ENCODE data around the gene MUSTN1. TPM values are rescaled to one million over a fixed set of nuclear protein-coding genes. Genes with fewer than 3 reads are reported as not detected.

The MUSTN1 gene
- total and polyA plus RNA-seq, 2 of the 13 experiments (the other 11 are each of a cell fraction or from before 2014, with no cell fraction given), result 0.84 to 1.4 TPM

DNA sequence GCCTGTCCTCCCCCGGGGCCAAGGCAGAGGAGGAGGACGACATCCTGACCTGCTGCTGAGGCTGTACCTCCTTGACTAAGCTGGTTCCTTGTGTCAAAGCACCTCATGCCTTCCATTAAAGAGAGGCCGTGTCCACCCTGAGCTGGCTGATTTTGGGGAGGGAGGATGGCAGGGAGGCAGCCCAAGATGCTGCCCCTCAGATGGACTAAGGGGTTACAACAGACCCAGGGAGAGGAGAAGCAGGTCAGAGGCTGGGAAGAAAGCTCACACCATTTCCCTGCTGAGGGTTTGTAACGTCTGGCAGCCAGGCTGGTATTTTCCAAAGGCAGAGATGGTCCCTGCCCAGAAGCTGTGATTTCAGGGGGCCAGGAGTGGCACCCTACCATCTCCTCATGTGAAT, 42.9 kb downstream of the MUSTN1 start (continued):
- TF ChIP-seq HNRNPL (IDR thresholded peaks at IDR 0.05; ENCODE audit: low read depth, low read length) (no peak), TARDBP (CRISPR knock-in tag; IDR thresholded peaks at IDR 0.05) (no peak), NFIB (CRISPR knock-in tag; IDR thresholded peaks at IDR 0.05; ENCODE audit: borderline replicate concordance) (no peak), ZSCAN12 (CRISPR knock-in tag; IDR thresholded peaks at IDR 0.05) (no peak)
- TF ChIP-seq, protein P1, sequence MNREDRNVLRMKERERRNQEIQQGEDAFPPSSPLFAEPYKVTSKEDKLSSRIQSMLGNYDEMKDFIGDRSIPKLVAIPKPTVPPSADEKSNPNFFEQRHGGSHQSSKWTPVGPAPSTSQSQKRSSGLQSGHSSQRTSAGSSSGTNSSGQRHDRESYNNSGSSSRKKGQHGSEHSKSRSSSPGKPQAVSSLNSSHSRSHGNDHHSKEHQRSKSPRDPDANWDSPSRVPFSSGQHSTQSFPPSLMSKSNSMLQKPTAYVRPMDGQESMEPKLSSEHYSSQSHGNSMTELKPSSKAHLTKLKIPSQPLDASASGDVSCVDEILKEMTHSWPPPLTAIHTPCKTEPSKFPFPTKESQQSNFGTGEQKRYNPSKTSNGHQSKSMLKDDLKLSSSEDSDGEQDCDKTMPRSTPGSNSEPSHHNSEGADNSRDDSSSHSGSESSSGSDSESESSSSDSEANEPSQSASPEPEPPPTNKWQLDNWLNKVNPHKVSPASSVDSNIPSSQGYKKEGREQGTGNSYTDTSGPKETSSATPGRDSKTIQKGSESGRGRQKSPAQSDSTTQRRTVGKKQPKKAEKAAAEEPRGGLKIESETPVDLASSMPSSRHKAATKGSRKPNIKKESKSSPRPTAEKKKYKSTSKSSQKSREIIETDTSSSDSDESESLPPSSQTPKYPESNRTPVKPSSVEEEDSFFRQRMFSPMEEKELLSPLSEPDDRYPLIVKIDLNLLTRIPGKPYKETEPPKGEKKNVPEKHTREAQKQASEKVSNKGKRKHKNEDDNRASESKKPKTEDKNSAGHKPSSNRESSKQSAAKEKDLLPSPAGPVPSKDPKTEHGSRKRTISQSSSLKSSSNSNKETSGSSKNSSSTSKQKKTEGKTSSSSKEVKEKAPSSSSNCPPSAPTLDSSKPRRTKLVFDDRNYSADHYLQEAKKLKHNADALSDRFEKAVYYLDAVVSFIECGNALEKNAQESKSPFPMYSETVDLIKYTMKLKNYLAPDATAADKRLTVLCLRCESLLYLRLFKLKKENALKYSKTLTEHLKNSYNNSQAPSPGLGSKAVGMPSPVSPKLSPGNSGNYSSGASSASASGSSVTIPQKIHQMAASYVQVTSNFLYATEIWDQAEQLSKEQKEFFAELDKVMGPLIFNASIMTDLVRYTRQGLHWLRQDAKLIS (CRISPR knock-in tag; IDR thresholded peaks at IDR 0.05), result no peak
- TF ChIP-seq, protein P2, sequence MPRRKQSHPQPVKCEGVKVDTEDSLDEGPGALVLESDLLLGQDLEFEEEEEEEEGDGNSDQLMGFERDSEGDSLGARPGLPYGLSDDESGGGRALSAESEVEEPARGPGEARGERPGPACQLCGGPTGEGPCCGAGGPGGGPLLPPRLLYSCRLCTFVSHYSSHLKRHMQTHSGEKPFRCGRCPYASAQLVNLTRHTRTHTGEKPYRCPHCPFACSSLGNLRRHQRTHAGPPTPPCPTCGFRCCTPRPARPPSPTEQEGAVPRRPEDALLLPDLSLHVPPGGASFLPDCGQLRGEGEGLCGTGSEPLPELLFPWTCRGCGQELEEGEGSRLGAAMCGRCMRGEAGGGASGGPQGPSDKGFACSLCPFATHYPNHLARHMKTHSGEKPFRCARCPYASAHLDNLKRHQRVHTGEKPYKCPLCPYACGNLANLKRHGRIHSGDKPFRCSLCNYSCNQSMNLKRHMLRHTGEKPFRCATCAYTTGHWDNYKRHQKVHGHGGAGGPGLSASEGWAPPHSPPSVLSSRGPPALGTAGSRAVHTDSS (CRISPR knock-in tag; conservative IDR thresholded peaks at IDR 0.05), result no peak
- TF ChIP-seq, protein P3, sequence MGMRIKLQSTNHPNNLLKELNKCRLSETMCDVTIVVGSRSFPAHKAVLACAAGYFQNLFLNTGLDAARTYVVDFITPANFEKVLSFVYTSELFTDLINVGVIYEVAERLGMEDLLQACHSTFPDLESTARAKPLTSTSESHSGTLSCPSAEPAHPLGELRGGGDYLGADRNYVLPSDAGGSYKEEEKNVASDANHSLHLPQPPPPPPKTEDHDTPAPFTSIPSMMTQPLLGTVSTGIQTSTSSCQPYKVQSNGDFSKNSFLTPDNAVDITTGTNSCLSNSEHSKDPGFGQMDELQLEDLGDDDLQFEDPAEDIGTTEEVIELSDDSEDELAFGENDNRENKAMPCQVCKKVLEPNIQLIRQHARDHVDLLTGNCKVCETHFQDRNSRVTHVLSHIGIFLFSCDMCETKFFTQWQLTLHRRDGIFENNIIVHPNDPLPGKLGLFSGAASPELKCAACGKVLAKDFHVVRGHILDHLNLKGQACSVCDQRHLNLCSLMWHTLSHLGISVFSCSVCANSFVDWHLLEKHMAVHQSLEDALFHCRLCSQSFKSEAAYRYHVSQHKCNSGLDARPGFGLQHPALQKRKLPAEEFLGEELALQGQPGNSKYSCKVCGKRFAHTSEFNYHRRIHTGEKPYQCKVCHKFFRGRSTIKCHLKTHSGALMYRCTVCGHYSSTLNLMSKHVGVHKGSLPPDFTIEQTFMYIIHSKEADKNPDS (CRISPR knock-in tag; IDR thresholded peaks at IDR 0.05), result 0 out of 2 replicates have a peak, but pooled peaks have one; percentile 53
- TF ChIP-seq, protein P4, sequence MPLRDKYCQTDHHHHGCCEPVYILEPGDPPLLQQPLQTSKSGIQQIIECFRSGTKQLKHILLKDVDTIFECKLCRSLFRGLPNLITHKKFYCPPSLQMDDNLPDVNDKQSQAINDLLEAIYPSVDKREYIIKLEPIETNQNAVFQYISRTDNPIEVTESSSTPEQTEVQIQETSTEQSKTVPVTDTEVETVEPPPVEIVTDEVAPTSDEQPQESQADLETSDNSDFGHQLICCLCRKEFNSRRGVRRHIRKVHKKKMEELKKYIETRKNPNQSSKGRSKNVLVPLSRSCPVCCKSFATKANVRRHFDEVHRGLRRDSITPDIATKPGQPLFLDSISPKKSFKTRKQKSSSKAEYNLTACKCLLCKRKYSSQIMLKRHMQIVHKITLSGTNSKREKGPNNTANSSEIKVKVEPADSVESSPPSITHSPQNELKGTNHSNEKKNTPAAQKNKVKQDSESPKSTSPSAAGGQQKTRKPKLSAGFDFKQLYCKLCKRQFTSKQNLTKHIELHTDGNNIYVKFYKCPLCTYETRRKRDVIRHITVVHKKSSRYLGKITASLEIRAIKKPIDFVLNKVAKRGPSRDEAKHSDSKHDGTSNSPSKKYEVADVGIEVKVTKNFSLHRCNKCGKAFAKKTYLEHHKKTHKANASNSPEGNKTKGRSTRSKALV (CRISPR knock-in tag; IDR thresholded peaks at IDR 0.05), result no peak
